ENCODE data around the gene SETBP1. TPM values are rescaled to one million over a fixed set of nuclear protein-coding genes. Genes with fewer than 3 reads are reported as not detected.

SETBP1 gene
- polyA plus RNA-seq, 6 donors from 2014 or later: 6.0 to 20.2 (median 10.0) TPM

DNA sequence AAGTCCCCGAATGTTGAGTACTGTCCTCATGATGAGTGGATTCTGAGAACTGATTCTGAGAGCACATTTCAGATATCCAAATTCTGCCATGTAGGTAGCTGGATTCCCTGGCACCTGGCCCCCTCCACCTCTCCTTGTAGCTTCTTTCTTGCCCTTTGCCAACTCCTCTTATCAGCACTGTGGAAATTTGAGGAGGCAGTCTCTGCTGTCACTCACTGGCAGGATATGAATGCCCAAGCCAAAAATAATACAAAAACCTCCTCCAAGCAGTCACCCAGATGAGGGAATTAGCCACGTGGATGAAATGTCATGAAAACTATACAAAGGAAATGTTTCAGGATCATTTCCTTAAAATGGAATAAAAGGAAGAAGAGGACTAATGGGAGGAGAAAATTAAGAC, 276.8 kb downstream of the SETBP1 start:
- H3K27ac Mint-ChIP-seq: peak overlapping the region in 1 of 6 donors; percentile 86
- no peak overlapping the region for H3K4me3 Mint-ChIP-seq
- H3K27me3 Mint-ChIP-seq: no peaks in the 10 kb centered on the region
- H3K36me3 Mint-ChIP-seq: peaks cover 52 to 76% of the 10 kb centered on the region in 2 donors
- no peak for ATAC-seq (ENCODE audit: low read depth in 2 of 2)
- H3K4me1 Mint-ChIP-seq: peaks cover 21 to 46% (median 37%) of the 10 kb centered on the region in 3 donors
- no peak for DNase-seq
- peaks cover 0 to 5% (median 0%) of the 10 kb centered on the region in 7 donors for H3K9me3 Mint-ChIP-seq

DNA sequence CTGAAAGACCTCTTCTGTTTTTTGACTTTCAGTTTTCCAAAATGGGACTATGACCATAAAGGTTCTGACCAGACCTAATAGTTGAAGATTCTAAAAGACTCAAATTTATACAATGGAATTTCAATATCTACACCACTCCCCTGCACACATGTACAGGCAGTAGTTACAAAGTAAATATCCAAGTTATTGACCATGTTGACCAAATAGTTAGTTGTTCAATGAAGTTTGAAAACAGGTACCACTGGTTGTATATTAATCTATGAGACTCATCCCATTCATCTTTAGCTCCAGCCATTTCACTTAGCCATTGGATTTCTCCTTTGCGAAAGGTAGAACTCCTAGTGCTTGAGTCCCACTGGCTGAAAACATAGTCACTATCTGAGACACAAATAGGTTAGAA, 277.4 kb downstream of the SETBP1 start:
- Mint-ChIP-seq H3K36me3 (peaks cover 51 to 76% of the 10 kb centered on the region in 2 donors), H3K27me3 (no peaks in the 10 kb centered on the region), H3K4me1 (peaks cover 16 to 46% (median 32%) of the 10 kb centered on the region in 3 donors)

DNA sequence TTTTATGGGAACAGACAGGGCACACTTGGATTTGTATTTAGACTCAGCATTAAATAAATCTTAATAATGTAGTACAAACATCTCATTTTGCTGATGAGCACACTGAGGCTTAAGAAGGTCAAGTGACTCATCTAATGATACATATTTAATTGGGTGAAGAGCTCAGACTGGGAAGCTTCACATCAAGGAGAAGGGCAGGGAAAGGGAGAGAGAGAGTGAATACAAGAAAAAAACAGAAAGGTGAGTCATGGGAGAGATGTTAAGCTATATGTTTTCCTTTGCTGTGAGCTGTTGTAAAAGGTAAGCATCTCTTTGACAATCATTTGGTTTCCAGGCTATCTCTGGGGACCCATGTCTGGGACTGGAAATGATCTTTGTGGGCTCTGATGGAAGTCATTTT, 277.8 kb downstream of the SETBP1 start:
- DNase-seq (no peak), ATAC-seq (ENCODE audit: low read depth in 2 of 2) (no peak)
- Mint-ChIP-seq H3K27ac (peak overlapping the region in 2 of 6 donors; percentile 6 to 8), H3K4me1 (peaks cover 16 to 46% (median 32%) of the 10 kb centered on the region in 3 donors), H3K4me3 (no peak overlapping the region), H3K9me3 (peaks cover 0 to 5% (median 0%) of the 10 kb centered on the region in 7 donors), H3K27me3 (no peaks in the 10 kb centered on the region), H3K36me3 (peaks cover 47 to 74% of the 10 kb centered on the region in 2 donors)

More for the DNA sequence above, 277.4 kb downstream of the SETBP1 start:
- DNase-seq (no peak), ATAC-seq (ENCODE audit: low read depth in 2 of 2) (no peak)
- no peak overlapping the region for H3K4me3 Mint-ChIP-seq
- H3K27ac Mint-ChIP-seq: peak overlapping the region in 1 of 6 donors; percentile 6
- peaks cover 0 to 5% (median 0%) of the 10 kb centered on the region in 7 donors for H3K9me3 Mint-ChIP-seq

DNA sequence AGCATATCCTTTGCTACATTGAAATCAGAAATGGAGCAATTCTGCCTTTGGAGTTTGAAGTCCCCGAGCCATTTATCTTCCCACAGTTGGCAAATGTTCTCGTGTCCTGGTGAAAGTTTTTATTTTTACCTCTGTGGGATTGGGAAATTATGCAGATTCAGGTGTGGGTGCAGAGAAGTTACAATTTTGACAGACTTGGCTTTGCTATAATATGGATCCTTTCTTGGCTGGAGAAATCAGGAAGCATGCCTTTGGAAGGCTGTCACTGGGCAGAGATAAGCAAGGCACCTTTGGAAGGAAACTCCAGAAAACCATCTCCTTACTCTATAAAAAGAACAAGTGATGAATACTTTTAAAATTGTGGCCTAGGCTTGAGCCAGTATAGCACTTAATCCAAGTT, 278.3 kb downstream of the SETBP1 start:
- DNase-seq (no peak), ATAC-seq (ENCODE audit: low read depth in 2 of 2) (no peak)
- no peak overlapping the region for H3K4me3 Mint-ChIP-seq
- peak overlapping the region in 1 of 6 donors; percentile 52 for H3K27ac Mint-ChIP-seq
- H3K36me3 Mint-ChIP-seq: peaks cover 44 to 73% of the 10 kb centered on the region in 2 donors
- H3K4me1 Mint-ChIP-seq: peaks cover 16 to 46% (median 32%) of the 10 kb centered on the region in 3 donors
- H3K27me3 Mint-ChIP-seq: no peaks in the 10 kb centered on the region
- H3K9me3 Mint-ChIP-seq: peaks cover 0 to 5% (median 0%) of the 10 kb centered on the region in 7 donors

DNA sequence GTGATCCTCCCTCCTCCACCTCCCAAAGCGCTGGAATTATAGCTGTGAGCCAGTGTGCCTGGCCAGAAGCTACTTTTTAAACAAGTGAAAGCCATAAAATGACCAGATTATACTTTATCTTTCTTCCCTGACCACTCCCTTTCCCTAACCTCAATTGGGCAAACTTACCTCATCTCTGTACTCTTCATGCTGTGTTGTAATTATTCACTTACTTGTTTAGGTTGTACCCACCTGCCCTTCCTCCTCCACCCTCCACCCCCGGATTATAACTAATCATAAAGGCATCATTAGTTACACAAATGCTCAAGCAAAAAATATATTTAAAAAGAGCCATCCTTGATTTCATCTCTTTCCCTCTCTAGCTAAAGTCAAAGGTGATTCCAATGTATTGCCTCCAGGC, 279.9 kb downstream of the SETBP1 start:
- peaks cover 39 to 59% of the 10 kb centered on the region in 2 donors for H3K36me3 Mint-ChIP-seq
- no peaks in the 10 kb centered on the region for H3K27me3 Mint-ChIP-seq
- H3K27ac Mint-ChIP-seq: peak overlapping the region in 2 of 6 donors; percentile 7 to 51
- DNase-seq: no peak
- peaks cover 25 to 48% (median 41%) of the 10 kb centered on the region in 3 donors for H3K4me1 Mint-ChIP-seq
- peaks cover 0 to 5% (median 0%) of the 10 kb centered on the region in 7 donors for H3K9me3 Mint-ChIP-seq
- ATAC-seq (ENCODE audit: low read depth in 2 of 2): no peak
- H3K4me3 Mint-ChIP-seq: no peak overlapping the region

DNA sequence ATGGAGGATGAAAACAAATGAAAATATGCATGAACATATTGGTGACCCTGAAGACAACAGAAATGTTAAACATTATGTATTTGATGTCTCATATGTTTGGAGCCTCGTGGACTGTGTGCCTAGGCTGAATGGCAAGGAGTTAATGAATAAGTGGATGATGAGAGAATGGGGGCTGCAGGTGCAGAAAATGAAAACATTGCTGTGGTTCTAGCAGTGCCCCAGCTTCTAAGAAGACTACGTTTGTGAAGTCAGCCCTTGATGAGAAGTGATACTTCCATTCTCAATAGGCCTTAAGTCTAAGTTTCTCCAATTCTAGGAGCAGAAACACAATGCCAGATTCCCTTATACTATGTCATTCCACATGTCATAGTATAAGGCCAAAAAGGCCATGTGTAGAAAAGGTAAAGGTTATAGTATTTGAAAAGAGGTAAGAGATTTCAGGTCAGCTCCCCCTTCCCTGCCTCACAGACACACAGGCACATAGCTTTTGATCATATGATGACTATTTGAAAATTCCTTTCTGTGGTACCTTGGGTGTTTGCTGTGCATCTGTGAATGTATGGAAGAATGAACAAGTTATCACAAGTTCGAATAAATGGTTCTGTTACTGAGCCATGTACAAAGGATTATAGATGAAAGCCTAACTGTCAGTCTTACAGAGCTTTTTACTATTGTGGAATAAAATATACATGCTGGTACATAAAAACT, 280.8 kb downstream of the SETBP1 start:
- ATAC-seq (ENCODE audit: low read depth in 2 of 2): no peak
- H3K27ac Mint-ChIP-seq: peak overlapping the region in 1 of 6 donors; percentile 46
- no peak overlapping the region for H3K4me3 Mint-ChIP-seq
- peaks cover 28 to 49% (median 42%) of the 10 kb centered on the region in 3 donors for H3K4me1 Mint-ChIP-seq
- DNase-seq: no peak
- H3K27me3 Mint-ChIP-seq: no peaks in the 10 kb centered on the region
- peaks cover 0 to 5% (median 0%) of the 10 kb centered on the region in 7 donors for H3K9me3 Mint-ChIP-seq
- H3K36me3 Mint-ChIP-seq: peaks cover 30 to 50% of the 10 kb centered on the region in 2 donors

DNA sequence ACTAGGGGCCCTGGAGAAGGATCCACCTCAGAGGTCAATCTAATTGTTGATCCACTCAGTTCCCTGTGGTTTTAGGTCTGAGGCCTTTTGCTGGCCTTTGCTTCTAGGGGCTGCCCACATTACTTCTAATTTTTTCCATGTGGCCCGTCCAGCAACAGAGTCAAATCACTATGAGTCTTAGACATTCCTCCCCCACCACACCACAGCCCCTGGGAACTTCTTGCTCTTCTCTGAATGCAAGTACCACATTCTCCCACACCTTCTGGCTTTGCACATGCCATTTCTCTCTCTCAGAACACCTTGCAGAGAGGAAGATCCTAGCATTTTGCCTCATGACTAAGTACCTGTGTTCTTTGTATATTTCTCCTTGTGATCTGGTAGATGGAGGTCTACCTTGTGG, 286.9 kb downstream of the SETBP1 start:
- Mint-ChIP-seq H3K4me1 (peaks cover 33 to 35% (median 34%) of the 10 kb centered on the region in 3 donors), H3K36me3 (peaks cover 3 to 6% of the 10 kb centered on the region in 2 donors), H3K27ac (peak overlapping the region in 4 of 6 donors; percentile 1 to 43 (median 30)), H3K9me3 (peaks cover 0 to 2% (median 0%) of the 10 kb centered on the region in 7 donors), H3K4me3 (no peak overlapping the region), H3K27me3 (no peaks in the 10 kb centered on the region)
- no peak for ATAC-seq (ENCODE audit: low read depth in 2 of 2)
- DNase-seq: no peak

DNA sequence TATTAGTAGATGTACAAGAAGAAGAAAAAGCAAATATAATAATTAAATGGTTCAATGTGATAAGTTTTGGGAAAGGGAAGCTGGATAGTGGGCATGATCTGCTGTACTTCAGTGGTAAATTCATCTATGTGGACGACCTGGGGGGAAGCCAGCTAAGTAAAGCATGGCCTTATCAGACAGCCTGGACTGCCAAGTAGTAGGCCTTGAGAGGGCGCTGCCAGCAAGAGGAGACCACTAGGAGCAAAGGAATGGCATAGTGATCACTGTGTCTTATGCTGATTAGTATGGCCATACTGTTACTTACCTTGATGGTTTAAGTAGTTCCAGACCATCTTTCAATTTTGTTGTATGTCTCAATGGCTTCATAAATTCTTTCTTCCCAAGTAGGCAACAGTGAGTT, 287.6 kb downstream of the SETBP1 start:
- ATAC-seq (ENCODE audit: low read depth in 2 of 2) (no peak), DNase-seq (no peak)
- Mint-ChIP-seq H3K27me3 (no peaks in the 10 kb centered on the region), H3K27ac (peak overlapping the region in 3 of 6 donors; percentile 1 to 21 (median 8)), H3K4me1 (peaks cover 35 to 40% (median 40%) of the 10 kb centered on the region in 3 donors), H3K36me3 (no peaks in the 10 kb centered on the region), H3K4me3 (no peak overlapping the region), H3K9me3 (peaks cover 0 to 2% (median 0%) of the 10 kb centered on the region in 7 donors)

DNA sequence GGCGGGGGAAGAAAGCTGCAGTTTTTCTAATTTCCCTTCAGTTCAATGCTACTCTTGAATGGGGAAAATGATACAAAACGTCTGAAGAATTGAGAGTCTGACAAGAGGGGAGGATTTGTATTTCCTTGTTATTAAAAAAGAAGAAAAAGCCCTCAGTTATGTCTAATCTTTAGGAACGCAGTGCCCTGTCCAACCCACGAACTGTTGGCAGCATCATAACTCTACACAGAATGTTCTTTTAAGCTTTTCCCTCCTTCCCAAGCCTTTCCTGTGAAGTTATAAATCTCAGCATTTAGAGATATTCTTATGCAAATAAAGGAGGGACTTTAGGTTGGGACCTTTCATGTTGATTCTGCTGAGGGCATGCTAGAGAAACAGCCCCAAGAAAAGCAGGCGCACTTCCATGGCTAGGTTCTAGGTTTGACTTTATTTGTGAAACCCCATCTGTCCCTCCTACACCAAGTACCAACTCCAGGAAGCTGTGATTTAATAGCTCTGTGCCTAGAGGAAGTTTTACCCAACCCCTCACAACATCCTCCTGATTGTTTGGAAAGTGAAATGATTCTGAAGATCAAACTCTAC, 288.6 kb downstream of the SETBP1 start:
- DNase-seq (no peak), ATAC-seq (ENCODE audit: low read depth in 2 of 2) (no peak)
- Mint-ChIP-seq H3K9me3 (peaks cover 0 to 2% (median 0%) of the 10 kb centered on the region in 7 donors), H3K4me1 (peaks cover 42 to 44% (median 42%) of the 10 kb centered on the region in 3 donors), H3K36me3 (no peaks in the 10 kb centered on the region), H3K4me3 (no peak overlapping the region), H3K27me3 (no peaks in the 10 kb centered on the region), H3K27ac (peak overlapping the region in 2 of 6 donors; percentile 45 to 50)

DNA sequence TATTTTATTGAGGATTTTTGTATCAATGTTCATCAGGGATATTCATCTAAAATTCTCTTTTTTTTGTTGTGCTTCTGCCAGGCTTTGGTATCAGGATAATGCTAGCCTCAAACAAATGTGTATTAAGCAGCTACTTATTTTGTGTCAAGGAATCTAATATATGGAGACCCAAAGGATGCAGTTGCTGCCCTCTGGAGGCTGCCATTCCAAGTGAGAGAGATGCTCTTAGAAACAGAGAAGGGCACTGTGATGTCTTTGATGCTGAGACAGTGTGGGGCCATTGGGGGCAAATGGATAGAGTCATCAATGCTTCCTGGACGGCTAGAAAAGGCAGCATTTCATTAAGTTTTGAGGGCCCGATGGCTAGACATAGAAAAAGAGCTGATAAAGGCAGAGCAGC, 292.6 kb downstream of the SETBP1 start:
- ATAC-seq (ENCODE audit: low read depth in 2 of 2) (peak in 1 of 2 donors; percentile 43), DNase-seq (no peak)
- peak overlapping the region in 5 of 6 donors; percentile 42 to 86 (median 44) for H3K27ac Mint-ChIP-seq
- peaks cover 0 to 11% of the 10 kb centered on the region in 2 donors for H3K36me3 Mint-ChIP-seq
- peaks cover 23 to 27% (median 24%) of the 10 kb centered on the region in 3 donors for H3K4me1 Mint-ChIP-seq
- H3K27me3 Mint-ChIP-seq: no peaks in the 10 kb centered on the region
- H3K4me3 Mint-ChIP-seq: peak overlapping the region in 1 of 8 donors; percentile 40
- peaks cover 0 to 2% (median 0%) of the 10 kb centered on the region in 7 donors for H3K9me3 Mint-ChIP-seq

DNA sequence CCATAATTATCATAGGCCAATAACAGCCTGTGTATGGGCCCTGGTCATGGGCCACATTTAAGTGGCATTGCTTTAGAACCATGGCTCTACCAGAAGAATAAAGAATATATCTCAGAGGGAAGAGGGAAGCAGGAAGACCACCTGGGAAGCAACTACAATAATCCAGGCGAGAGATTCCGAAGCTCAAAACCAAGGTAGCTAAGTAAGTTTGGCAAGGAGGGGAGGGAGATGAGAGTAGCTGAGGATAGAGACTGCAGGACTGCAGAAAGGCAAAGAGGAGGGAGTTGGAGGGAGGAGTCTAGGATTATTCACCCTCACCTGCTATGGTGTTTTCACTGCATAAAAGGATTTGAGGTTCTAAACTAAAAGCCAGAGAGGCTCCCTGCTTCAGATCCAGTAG, 293.5 kb downstream of the SETBP1 start:
- peaks cover 24 to 27% (median 27%) of the 10 kb centered on the region in 3 donors for H3K4me1 Mint-ChIP-seq
- no peak for DNase-seq
- peak overlapping the region in 2 of 6 donors; percentile 43 to 44 for H3K27ac Mint-ChIP-seq
- ATAC-seq (ENCODE audit: low read depth in 2 of 2): no peak
- H3K9me3 Mint-ChIP-seq: peaks cover 0 to 2% (median 0%) of the 10 kb centered on the region in 7 donors
- H3K36me3 Mint-ChIP-seq: peaks cover 0 to 16% of the 10 kb centered on the region in 2 donors
- no peak overlapping the region for H3K4me3 Mint-ChIP-seq
- H3K27me3 Mint-ChIP-seq: no peaks in the 10 kb centered on the region

DNA sequence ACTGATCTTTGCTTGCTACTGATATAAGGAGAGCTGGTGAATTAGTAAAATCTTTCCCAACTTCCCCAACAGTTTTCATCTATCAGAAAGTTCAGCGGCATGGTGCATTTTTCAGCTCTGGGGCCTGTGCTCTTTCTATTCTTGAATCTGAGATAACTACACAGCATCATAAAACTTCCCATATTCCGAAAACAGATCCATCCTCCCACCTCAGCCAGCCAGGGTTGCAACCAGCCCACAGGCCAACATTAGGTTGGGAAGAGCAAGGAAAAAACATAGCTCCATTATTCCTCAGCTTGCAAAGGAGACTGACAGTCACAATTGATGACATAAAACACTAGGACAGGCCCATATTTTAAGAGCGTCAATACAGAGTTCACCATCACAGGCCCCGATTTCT, 297.2 kb downstream of the SETBP1 start:
- DNase-seq (no peak), ATAC-seq (ENCODE audit: low read depth in 2 of 2) (no peak)
- Mint-ChIP-seq H3K27ac (peak overlapping the region in 3 of 6 donors; percentile 4 to 89 (median 85)), H3K9me3 (no peaks in the 10 kb centered on the region), H3K27me3 (no peaks in the 10 kb centered on the region), H3K4me1 (peaks cover 21 to 35% (median 35%) of the 10 kb centered on the region in 3 donors), H3K4me3 (no peak overlapping the region), H3K36me3 (peaks cover 0 to 16% of the 10 kb centered on the region in 2 donors)

DNA sequence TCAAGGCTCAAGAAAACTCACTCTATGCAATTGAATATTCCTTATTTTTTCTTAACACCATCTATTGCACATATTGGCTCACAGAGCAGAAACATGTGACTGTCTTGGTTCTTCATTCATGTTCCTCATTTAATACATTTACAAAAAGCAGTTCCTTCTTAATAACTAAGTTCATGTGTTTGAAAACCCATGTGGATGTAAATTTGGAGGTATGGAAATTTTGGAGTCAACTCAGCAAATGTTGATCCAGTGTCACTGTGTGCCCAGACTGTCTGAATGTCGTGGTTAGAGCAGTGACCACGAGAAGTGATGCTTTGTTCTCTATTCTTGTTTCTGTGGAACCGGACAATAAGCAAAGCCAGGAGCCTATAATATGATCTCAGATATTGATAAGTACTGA, 299.1 kb downstream of the SETBP1 start:
- DNase-seq (no peak), ATAC-seq (ENCODE audit: low read depth in 2 of 2) (no peak)
- no peaks in the 10 kb centered on the region for H3K9me3 Mint-ChIP-seq
- H3K36me3 Mint-ChIP-seq: peaks cover 0 to 16% of the 10 kb centered on the region in 2 donors
- H3K4me1 Mint-ChIP-seq: peaks cover 23 to 32% (median 26%) of the 10 kb centered on the region in 3 donors
- H3K27ac Mint-ChIP-seq: peak overlapping the region in 2 of 6 donors; percentile 13 to 30
- H3K4me3 Mint-ChIP-seq: no peak overlapping the region
- no peaks in the 10 kb centered on the region for H3K27me3 Mint-ChIP-seq

All from naive B cell (primary cell).